ENCODE results near the gene LDB2. TPM values are rescaled to one million over a fixed set of nuclear protein-coding genes. Genes with fewer than 3 reads are reported as not detected.

LDB2 gene
- total and polyA plus RNA-seq, 2 donors (not counting 3 experiments of a cell fraction or from before 2014, with no cell fraction given), result 127 to 223 TPM

DNA sequence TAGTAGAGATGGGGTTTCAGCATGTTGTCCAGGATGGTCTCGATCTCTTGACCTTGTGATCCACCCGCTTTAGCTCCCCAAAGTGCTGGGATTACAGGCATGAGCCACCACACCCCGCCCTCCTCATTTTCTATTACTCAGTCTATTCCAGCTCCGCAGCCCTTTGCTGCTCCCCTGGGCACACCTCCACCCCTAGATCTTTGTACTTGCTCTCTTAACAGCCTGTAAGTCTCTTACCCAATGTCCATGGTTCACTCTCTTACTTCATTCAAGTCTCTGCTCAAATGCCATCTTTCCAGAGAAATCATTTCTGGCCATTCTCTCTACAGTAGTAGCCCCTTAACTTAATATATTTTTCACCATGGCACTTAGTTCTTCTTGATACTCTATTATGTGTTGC is 64.7 kb downstream of the LDB2 start:
- H3K79me2 ChIP-seq (ENCODE audit: control insufficient read depth, insufficient read depth, low read length), result no peaks in the 10 kb centered on the region
- peaks cover under 1% of the 10 kb centered on the region for H3K4me1 ChIP-seq (ENCODE audit: control insufficient read depth, extremely low read depth, insufficient read depth, low read length)
- no peak overlapping the region for H3K4me3 ChIP-seq (replicated peaks in 1 of 3; ENCODE audit: insufficient read depth in 1 of 3, low read depth in 1 of 3, low read length in 3 of 3)
- H3K27me3 ChIP-seq (ENCODE audit: control insufficient read depth in 2 of 2, insufficient read depth in 2 of 2, low read length in 2 of 2), result no peaks in the 10 kb centered on the region
- ChIA-PET CTCF (interaction anchor here (0.7 to 2.0 kb wide), 2 partner anchors 39 to 638 kb away, joined by 3 to 5 read pairs; no protein-coding TSS in a partner anchor), POLR2A (no interaction called here)
- no peaks in the 10 kb centered on the region for H3K9me3 ChIP-seq (replicated peaks; ENCODE audit: control insufficient read depth, insufficient read depth, low read length)
- H3K27ac ChIP-seq (ENCODE audit: insufficient read depth, low read depth, low read length), result no peak overlapping the region
- no peak overlapping the region for H3K9ac ChIP-seq (replicated peaks; ENCODE audit: extremely low read depth, insufficient read depth, low read length)
- H4K20me1 ChIP-seq (replicated peaks; ENCODE audit: control insufficient read depth, extremely low read depth, insufficient read depth, low read length), result no peaks in the 10 kb centered on the region
- TF ChIP-seq CTCF (IDR thresholded peaks at IDR 0.05; ENCODE audit: extremely low read depth in 1 of 2, insufficient read depth in 1 of 2, low read depth in 1 of 2, low read length in 2 of 2) (no peak), POLR2A (IDR thresholded peaks at IDR 0.05; ENCODE audit: low read depth, low read length) (no peak), MAX (IDR thresholded peaks at IDR 0.05; ENCODE audit: insufficient read depth, insufficient read length) (no peak), FOS (IDR thresholded peaks at IDR 0.05; ENCODE audit: borderline replicate concordance, insufficient read depth, low read length) (no peak), GATA2 (IDR thresholded peaks at IDR 0.05; ENCODE audit: insufficient read depth, insufficient read length, low read depth, low read length) (no peak), JUN (IDR thresholded peaks at IDR 0.05; ENCODE audit: borderline replicate concordance, insufficient read depth, insufficient read length, low read depth) (no peak)
- dilution Hi-C loops (cut with MboI; ENCODE audit: extremely low pct_ligation_motif_present, low sequenced_read_pairs) (no loop called here), intact Hi-C loops (cut with micrococcal nuclease) (no loop called here)
- FAIRE-seq (no peak), DNase-seq (ENCODE audit: low read depth, low spot score) (no peak)
- peaks cover 0 to 9% of the 10 kb centered on the region in 2 experiments for H3K36me3 ChIP-seq (ENCODE audit: control insufficient read depth in 2 of 2, extremely low read depth in 1 of 2, insufficient read depth in 2 of 2, low read length in 2 of 2)
- no TSS peak for BruUV-seq (replicated peaks)
- no peak overlapping the region for H2AFZ ChIP-seq (ENCODE audit: low read depth, low read length)
- H3K9me1 ChIP-seq (replicated peaks; ENCODE audit: control insufficient read depth, extremely low read depth, insufficient read depth, low read length), result no peaks in the 10 kb centered on the region
- no peak overlapping the region for H3K4me2 ChIP-seq (ENCODE audit: insufficient read depth, low read length)

GRCh38 chr4:16830081-16830480 is 68.4 kb downstream of the LDB2 start:
- Histone ChIP-seq H3K27me3 (ENCODE audit: control insufficient read depth in 2 of 2, insufficient read depth in 2 of 2, low read length in 2 of 2) (no peaks in the 10 kb centered on the region), H3K36me3 (ENCODE audit: control insufficient read depth in 2 of 2, extremely low read depth in 1 of 2, insufficient read depth in 2 of 2, low read length in 2 of 2) (peaks cover 0 to 9% of the 10 kb centered on the region in 2 experiments), H3K4me1 (ENCODE audit: control insufficient read depth, extremely low read depth, insufficient read depth, low read length) (peaks cover 18% of the 10 kb centered on the region), H2AFZ (ENCODE audit: low read depth, low read length) (no peak overlapping the region), H3K4me2 (ENCODE audit: insufficient read depth, low read length) (no peak overlapping the region), H3K9me1 (replicated peaks; ENCODE audit: control insufficient read depth, extremely low read depth, insufficient read depth, low read length) (no peaks in the 10 kb centered on the region), H3K27ac (ENCODE audit: insufficient read depth, low read depth, low read length) (no peak overlapping the region), H4K20me1 (replicated peaks; ENCODE audit: control insufficient read depth, extremely low read depth, insufficient read depth, low read length) (no peaks in the 10 kb centered on the region), H3K9me3 (replicated peaks; ENCODE audit: control insufficient read depth, insufficient read depth, low read length) (no peaks in the 10 kb centered on the region), H3K9ac (replicated peaks; ENCODE audit: extremely low read depth, insufficient read depth, low read length) (no peak overlapping the region), H3K4me3 (replicated peaks in 1 of 3; ENCODE audit: insufficient read depth in 1 of 3, low read depth in 1 of 3, low read length in 3 of 3) (no peak overlapping the region), H3K79me2 (ENCODE audit: control insufficient read depth, insufficient read depth, low read length) (no peaks in the 10 kb centered on the region)
- dilution Hi-C loops (cut with MboI; ENCODE audit: extremely low pct_ligation_motif_present, low sequenced_read_pairs) (no loop called here), intact Hi-C loops (cut with micrococcal nuclease) (no loop called here)
- CTCF ChIA-PET, result no interaction called here
- no TSS peak for BruUV-seq (replicated peaks)
- POLR2A ChIA-PET, result no interaction called here
- DNase-seq (ENCODE audit: low read depth, low spot score) (no peak), FAIRE-seq (no peak)
- no peak for TF ChIP-seq JUN (IDR thresholded peaks at IDR 0.05; ENCODE audit: borderline replicate concordance, insufficient read depth, insufficient read length, low read depth)
- no peak for TF ChIP-seq GATA2 (IDR thresholded peaks at IDR 0.05; ENCODE audit: insufficient read depth, insufficient read length, low read depth, low read length)
- no peak for TF ChIP-seq CTCF (IDR thresholded peaks at IDR 0.05; ENCODE audit: extremely low read depth in 1 of 2, insufficient read depth in 1 of 2, low read depth in 1 of 2, low read length in 2 of 2)
- TF ChIP-seq MYC (IDR thresholded peaks at IDR 0.05; ENCODE audit: low read depth, low read length), result no peak
